ENCODE results near the gene CPXM2.

GRCh38 chr10:123807444-123808035 lies 84.1 kb downstream of the CPXM2 start:
- TF ChIP-seq SUZ12 (IDR thresholded peaks at IDR 0.05), result no peak
- no peak for TF ChIP-seq TARDBP (IDR thresholded peaks at IDR 0.05)
- TF ChIP-seq HDGF (IDR thresholded peaks at IDR 0.05; ENCODE audit: borderline replicate concordance), result no peak
- no peak for TF ChIP-seq PKNOX1 (IDR thresholded peaks at IDR 0.05)
- TF ChIP-seq SP1 (IDR thresholded peaks at IDR 0.05), result no peak
- no peak for TF ChIP-seq FOXK2 (IDR thresholded peaks at IDR 0.05)
